GM11168 (cell line): Measurements from ENCODE around the gene CPNE9.

Source experiments
- in situ Hi-C: fragments of 300-500 bp; cut with MboI; formaldehyde crosslinking; loops from one replicate; pipeline ENCODE4 v1.12.0; 2022; ENCODE audit warnings: low sequenced_read_pairs; ENCODE audit not compliant: unreplicated experiment

Gene CPNE9

GRCh38 chr3:9703736-9704346, at the start of gene CPNE9:
Gene CPNE9, plus strand, starts transcription at chr3:9703833. Its CDS starts 164 bp downstream, at chr3:9703997.
- in situ Hi-C loops = no loop called here

GRCh38 chr3:9659849-9660248, 43.8 kb upstream of the CPNE9 start:
- in situ Hi-C loops = no loop called here

- in situ Hi-C loops = no loop called here
These were observed 42.7 kb upstream of the CPNE9 start for GRCh38 chr3:9660972-9661371.

- in situ Hi-C loops = no loop called here
These were observed 39.4 kb upstream of the CPNE9 start for GRCh38 chr3:9664119-9664751.

- in situ Hi-C loops = no loop called here
These were observed 36.8 kb upstream of the CPNE9 start for GRCh38 chr3:9666704-9667445.

- in situ Hi-C loops = no loop called here
These were observed 34.4 kb upstream of the CPNE9 start for GRCh38 chr3:9669277-9669676.

- in situ Hi-C loops = no loop called here
These were observed 33.8 kb upstream of the CPNE9 start for GRCh38 chr3:9669720-9670432.

GRCh38 chr3:9673082-9673481, 30.6 kb upstream of the CPNE9 start:
- in situ Hi-C loops = no loop called here

GRCh38 chr3:9673752-9674151, 29.9 kb upstream of the CPNE9 start:
- in situ Hi-C loops = no loop called here

GRCh38 chr3:9675736-9676290, 27.8 kb upstream of the CPNE9 start:
- in situ Hi-C loops = no loop called here

- in situ Hi-C loops = no loop called here
These were observed 26.8 kb upstream of the CPNE9 start for GRCh38 chr3:9676785-9677184.

GRCh38 chr3:9678493-9678892, 25.1 kb upstream of the CPNE9 start:
- in situ Hi-C loops = no loop called here

- in situ Hi-C loops = no loop called here
These were observed 24.1 kb upstream of the CPNE9 start for GRCh38 chr3:9679476-9680080.

- in situ Hi-C loops = no loop called here
These were observed 22.5 kb upstream of the CPNE9 start for GRCh38 chr3:9681011-9681722.

- in situ Hi-C loops = no loop called here
These were observed 21.9 kb upstream of the CPNE9 start for GRCh38 chr3:9681723-9682081.

GRCh38 chr3:9682096-9682495, 21.5 kb upstream of the CPNE9 start:
- in situ Hi-C loops = no loop called here

- in situ Hi-C loops = no loop called here
These were observed 20.2 kb upstream of the CPNE9 start for GRCh38 chr3:9683426-9683825.

- in situ Hi-C loops = no loop called here
These were observed 18.2 kb upstream of the CPNE9 start for GRCh38 chr3:9685216-9686049.

GRCh38 chr3:9686050-9686550, 17.5 kb upstream of the CPNE9 start:
- in situ Hi-C loops = no loop called here
